NCI-H2196 treated with DMSO at 0.1 percent for 48 hours (cell line): Measurements from ENCODE around the gene IRF9.
"Not testable (repeated sequence)": the region's sequence is repeated elsewhere in the genome, so short reads cannot be mapped to it uniquely, and the experiment has no call there.

Source experiments
- DNase-seq: peaks from one replicate; lab custom pipeline; 2025; ENCODE audit not compliant: unreplicated experiment; lab: John Stamatoyannopoulos, UW

Gene IRF9

GRCh38 chr14:24192933-24193332 is 31.9 kb downstream of the IRF9 start:
- DNase-seq = no peak

GRCh38 chr14:24194186-24194872 is 33.3 kb downstream of the IRF9 start:
- DNase-seq = no peak

- DNase-seq = no peak
These were observed 33.8 kb downstream of the IRF9 start for GRCh38 chr14:24194873-24195185.

GRCh38 chr14:24195186-24196070 is 34.4 kb downstream of the IRF9 start, which contains the start of gene TM9SF1:
Gene TM9SF1, minus strand, starts transcription at chr14:24195441. Its CDS starts 422 bp downstream, at chr14:24195019.
- peak; percentile 53 for DNase-seq

GRCh38 chr14:24196071-24197055 is 35.3 kb downstream of the IRF9 start:
- DNase-seq = no peak

- DNase-seq = no peak
These were observed 36.0 kb downstream of the IRF9 start for GRCh38 chr14:24197056-24197450.

GRCh38 chr14:24198814-24199524 is 37.9 kb downstream of the IRF9 start:
- DNase-seq = no peak

- DNase-seq = not testable (repeated sequence)
These were observed 41.5 kb downstream of the IRF9 start for GRCh38 chr14:24202538-24202937.

- not testable (repeated sequence) for DNase-seq
These were observed 42.3 kb downstream of the IRF9 start for GRCh38 chr14:24203249-24203886.

GRCh38 chr14:24204163-24205146 is 43.4 kb downstream of the IRF9 start:
- DNase-seq = no peak

GRCh38 chr14:24206260-24207103 is 45.4 kb downstream of the IRF9 start:
- DNase-seq = no peak

- DNase-seq = no peak
These were observed 46.1 kb downstream of the IRF9 start for GRCh38 chr14:24207104-24207551.

- DNase-seq = no peak
These were observed 46.6 kb downstream of the IRF9 start for GRCh38 chr14:24207625-24208024.

GRCh38 chr14:24211311-24211710 is 50.2 kb downstream of the IRF9 start:
- no peak for DNase-seq

- DNase-seq = peak; percentile 96
These were observed 52.1 kb downstream of the IRF9 start, which contains the start of gene CHMP4A for GRCh38 chr14:24212924-24213865. Gene CHMP4A, minus strand, starts transcription at chr14:24213488. Its CDS starts 49 bp downstream, at chr14:24213439.

- DNase-seq = no peak
These were observed 53.0 kb downstream of the IRF9 start for GRCh38 chr14:24213866-24214662.
